Progenitor cell of endocrine pancreas (in vitro differentiated cells): Measurements from ENCODE around the gene RBM5. TPM values are rescaled to one million over a fixed set of nuclear protein-coding genes. Genes with fewer than 3 reads are reported as not detected.
A peak's percentile ranks its signal among the peaks of the same experiment; 100 is the strongest.

Source experiments
- DNase-seq: peaks from one replicate; pipeline ENCODE4 v3.0.0; 2021; ENCODE audit warnings: low spot score; ENCODE audit not compliant: unreplicated experiment
- H3K27ac Mint-ChIP-seq: 2 replicates; pipeline ENCODE4 v1.8.0; 2021; ENCODE audit warnings: mild to moderate bottlenecking, moderate library complexity, mixed read lengths
- H3K27me3 Mint-ChIP-seq: 2 replicates; pipeline ENCODE4 v1.8.0; 2021; ENCODE audit warnings: mixed read lengths
- H3K36me3 Mint-ChIP-seq: 2 replicates; pipeline ENCODE4 v1.8.0; 2022; ENCODE audit warnings: mixed read lengths; ENCODE audit not compliant: insufficient read depth
- H3K4me1 Mint-ChIP-seq: 2 replicates; pipeline ENCODE4 v1.8.0; 2021; ENCODE audit warnings: low read depth, mixed read lengths
- H3K4me3 Mint-ChIP-seq: 2 replicates; pipeline ENCODE4 v1.8.0; 2021; ENCODE audit warnings: low read depth, mild to moderate bottlenecking, moderate library complexity, mixed read lengths
- H3K9me3 Mint-ChIP-seq: 2 replicates; pipeline ENCODE4 v1.8.0; 2021; ENCODE audit warnings: low read depth, mixed read lengths
- CTCF ChIP-seq: fragments of 200-600 bp; sonication (generic); IDR thresholded peaks from one replicate; pipeline ENCODE4 v1.5.0; 2021; ENCODE audit warnings: antibody characterized with exemption, mild to moderate bottlenecking; ENCODE audit not compliant: unreplicated experiment
- total RNA-seq: library from RNA; stranded (reverse); gene quantifications from 2 replicates; pipeline ENCODE4 v1.2.1, GENCODE V29; 2021

The RBM5 gene
- total RNA-seq, 1 donor from 2014 or later = 322 TPM

GRCh38 chr3:50165910-50166538 is 77.3 kb downstream of the RBM5 start:
- TF ChIP-seq CTCF = no peak
- Mint-ChIP-seq H3K9me3 (no peaks in the 10 kb centered on the region), H3K36me3 (no peaks in the 10 kb centered on the region), H3K4me1 (peaks cover 17% of the 10 kb centered on the region), H3K27ac (no peak overlapping the region), H3K27me3 (no peaks in the 10 kb centered on the region), H3K4me3 (no peak overlapping the region)
- DNase-seq = no peak

- Mint-ChIP-seq H3K27me3 (no peaks in the 10 kb centered on the region), H3K4me1 (peaks cover 17% of the 10 kb centered on the region), H3K36me3 (no peaks in the 10 kb centered on the region), H3K27ac (no peak overlapping the region), H3K9me3 (no peaks in the 10 kb centered on the region), H3K4me3 (no peak overlapping the region)
- TF ChIP-seq CTCF = no peak
- DNase-seq = no peak
These were observed 77.9 kb downstream of the RBM5 start for GRCh38 chr3:50166620-50167019.

GRCh38 chr3:50167069-50167840 is 78.5 kb downstream of the RBM5 start:
- no peak for TF ChIP-seq CTCF
- Mint-ChIP-seq H3K9me3 (no peaks in the 10 kb centered on the region), H3K36me3 (no peaks in the 10 kb centered on the region), H3K27ac (peak overlapping the region; percentile 94), H3K4me3 (no peak overlapping the region), H3K4me1 (peaks cover 17% of the 10 kb centered on the region), H3K27me3 (no peaks in the 10 kb centered on the region)
- DNase-seq = no peak

GRCh38 chr3:50167841-50168209 is 79.1 kb downstream of the RBM5 start:
- Mint-ChIP-seq H3K4me3 (no peak overlapping the region), H3K4me1 (peaks cover 17% of the 10 kb centered on the region), H3K9me3 (no peaks in the 10 kb centered on the region), H3K27ac (peak overlapping the region; percentile 67), H3K36me3 (no peaks in the 10 kb centered on the region), H3K27me3 (no peaks in the 10 kb centered on the region)
- no peak for TF ChIP-seq CTCF
- no peak for DNase-seq

GRCh38 chr3:50168388-50168787 is 79.7 kb downstream of the RBM5 start:
- Mint-ChIP-seq H3K27ac (no peak overlapping the region), H3K27me3 (no peaks in the 10 kb centered on the region), H3K4me1 (peaks cover 17% of the 10 kb centered on the region), H3K36me3 (no peaks in the 10 kb centered on the region), H3K9me3 (no peaks in the 10 kb centered on the region), H3K4me3 (no peak overlapping the region)
- DNase-seq = no peak
- TF ChIP-seq CTCF = no peak

Other genes with a start within 250 kb of the RBM5 start
- gene TRAIP, start 232.4 kb upstream of the RBM5 start, total RNA-seq = 16.2 and 20.6 TPM in 2 replicates
- 1.6 and 2.1 TPM in 2 replicates for gene CAMKV, start 219.0 kb upstream of the RBM5 start, total RNA-seq
- gene MST1R, start 185.0 kb upstream of the RBM5 start, total RNA-seq = 4.4 and 6.5 TPM in 2 replicates
- 6.4 and 8.8 TPM in 2 replicates for gene MON1A, start 159.1 kb upstream of the RBM5 start, total RNA-seq
- 144 and 151 TPM in 2 replicates for gene RBM6, start 148.8 kb upstream of the RBM5 start, total RNA-seq
- 23.6 and 26.5 TPM in 2 replicates for gene SEMA3F, start 66.4 kb downstream of the RBM5 start, total RNA-seq
- 0.12 and 0.91 TPM in 2 replicates for gene GNAT1, start 102.7 kb downstream of the RBM5 start, total RNA-seq
- 43.5 and 44.7 TPM in 2 replicates for gene SLC38A3, start 116.4 kb downstream of the RBM5 start, total RNA-seq
- 158 and 171 TPM in 2 replicates for gene GNAI2, start 147.3 kb downstream of the RBM5 start, total RNA-seq
- gene SEMA3B, start 180.2 kb downstream of the RBM5 start, total RNA-seq = 24.6 and 27.6 TPM in 2 replicates
- gene LSMEM2, start 190.2 kb downstream of the RBM5 start, total RNA-seq = not detected in 2 replicates
- 49.0 and 58.7 TPM in 2 replicates for gene IFRD2, start 203.5 kb downstream of the RBM5 start, total RNA-seq
- gene HYAL3, start 210.5 kb downstream of the RBM5 start, total RNA-seq = 3.2 and 3.6 TPM in 2 replicates
- gene NAA80, start 210.5 kb downstream of the RBM5 start, total RNA-seq = 7.5 and 9.4 TPM in 2 replicates
- 3.1 and 4.1 TPM in 2 replicates for gene HYAL1, start 214.7 kb downstream of the RBM5 start, total RNA-seq
- gene HYAL2, start 233.8 kb downstream of the RBM5 start, total RNA-seq = 74.3 and 77.9 TPM in 2 replicates
- 33.1 and 34.9 TPM in 2 replicates for gene TUSC2, start 239.3 kb downstream of the RBM5 start, total RNA-seq